ENCODE measurements around the gene LHCGR.

LHCGR gene

GRCh38 chr2:48759682-48760081 is 4.2 kb upstream of the LHCGR start:
- Histone ChIP-seq H2AFZ (ENCODE audit: low read depth, low read length, severe bottlenecking) (no peak overlapping the region), H3K27ac (ENCODE audit: low read depth, low read length) (no peak overlapping the region), H4K20me1 (ENCODE audit: low read depth, low read length) (no peaks in the 10 kb centered on the region), H3K4me3 (ENCODE audit: insufficient read depth, low read length, poor library complexity, severe bottlenecking) (no peak overlapping the region), H3K9me3 (ENCODE audit: insufficient read depth, low read length) (no peaks in the 10 kb centered on the region), H3K36me3 (ENCODE audit: low read length) (no peaks in the 10 kb centered on the region), H3K79me2 (ENCODE audit: insufficient read depth, low read length) (no peaks in the 10 kb centered on the region), H3K27me3 (ENCODE audit: low read length) (no peaks in the 10 kb centered on the region), H3K9ac (ENCODE audit: low read length) (no peak overlapping the region), H3F3A (ENCODE audit: insufficient read depth) (no peaks in the 10 kb centered on the region), H3K9me2 (replicated peaks; ENCODE audit: insufficient read depth, low read length) (no peaks in the 10 kb centered on the region), H3K4me2 (ENCODE audit: low read depth, low read length, poor library complexity, severe bottlenecking) (no peak overlapping the region)
- TF ChIP-seq CTCF (IDR thresholded peaks at IDR 0.05; ENCODE audit: insufficient read depth, low read length, poor library complexity, severe bottlenecking) (no peak), EZH2phosphoT487 (conservative IDR thresholded peaks at IDR 0.05; ENCODE audit: low read length) (no peak)

GRCh38 chr2:48756289-48756688 is 765 bp upstream of the LHCGR start:
- no peak overlapping the region for H3K9ac ChIP-seq (ENCODE audit: low read length)
- H3F3A ChIP-seq (ENCODE audit: insufficient read depth), result no peaks in the 10 kb centered on the region
- no peaks in the 10 kb centered on the region for H3K79me2 ChIP-seq (ENCODE audit: insufficient read depth, low read length)
- H3K36me3 ChIP-seq (ENCODE audit: low read length), result no peaks in the 10 kb centered on the region
- no peak overlapping the region for H3K4me3 ChIP-seq (ENCODE audit: insufficient read depth, low read length, poor library complexity, severe bottlenecking)
- H2AFZ ChIP-seq (ENCODE audit: low read depth, low read length, severe bottlenecking), result no peak overlapping the region
- no peaks in the 10 kb centered on the region for H3K27me3 ChIP-seq (ENCODE audit: low read length)
- no peak for TF ChIP-seq EZH2phosphoT487 (conservative IDR thresholded peaks at IDR 0.05; ENCODE audit: low read length)
- TF ChIP-seq CTCF (IDR thresholded peaks at IDR 0.05; ENCODE audit: insufficient read depth, low read length, poor library complexity, severe bottlenecking), result no peak
- no peak overlapping the region for H3K27ac ChIP-seq (ENCODE audit: low read depth, low read length)
- H3K4me2 ChIP-seq (ENCODE audit: low read depth, low read length, poor library complexity, severe bottlenecking), result no peak overlapping the region
- no peaks in the 10 kb centered on the region for H3K9me3 ChIP-seq (ENCODE audit: insufficient read depth, low read length)
- H4K20me1 ChIP-seq (ENCODE audit: low read depth, low read length), result no peaks in the 10 kb centered on the region
- no peaks in the 10 kb centered on the region for H3K9me2 ChIP-seq (replicated peaks; ENCODE audit: insufficient read depth, low read length)

GRCh38 chr2:48754874-48755273 is 650 bp downstream of the LHCGR start:
- Histone ChIP-seq H3F3A (ENCODE audit: insufficient read depth) (no peaks in the 10 kb centered on the region), H3K9me2 (replicated peaks; ENCODE audit: insufficient read depth, low read length) (no peaks in the 10 kb centered on the region), H3K9me3 (ENCODE audit: insufficient read depth, low read length) (no peaks in the 10 kb centered on the region), H3K79me2 (ENCODE audit: insufficient read depth, low read length) (no peaks in the 10 kb centered on the region), H4K20me1 (ENCODE audit: low read depth, low read length) (no peaks in the 10 kb centered on the region), H3K36me3 (ENCODE audit: low read length) (no peaks in the 10 kb centered on the region), H3K27me3 (ENCODE audit: low read length) (no peaks in the 10 kb centered on the region), H3K4me3 (ENCODE audit: insufficient read depth, low read length, poor library complexity, severe bottlenecking) (no peak overlapping the region), H3K27ac (ENCODE audit: low read depth, low read length) (no peak overlapping the region), H2AFZ (ENCODE audit: low read depth, low read length, severe bottlenecking) (no peak overlapping the region), H3K9ac (ENCODE audit: low read length) (no peak overlapping the region), H3K4me2 (ENCODE audit: low read depth, low read length, poor library complexity, severe bottlenecking) (no peak overlapping the region)
- TF ChIP-seq CTCF (IDR thresholded peaks at IDR 0.05; ENCODE audit: insufficient read depth, low read length, poor library complexity, severe bottlenecking) (no peak), EZH2phosphoT487 (conservative IDR thresholded peaks at IDR 0.05; ENCODE audit: low read length) (no peak)
